Stimulated activated CD8-positive, alpha-beta memory T cell treated with anti-CD3 and anti-CD28 coated beads, Interleukin-4, amount 100 ng/mL, for 4 hours (primary cell): ENCODE measurements around the gene CCDC152.
"Not testable (repeated sequence)": the region's sequence is repeated elsewhere in the genome, so short reads cannot be mapped to it uniquely, and the experiment has no call there.

Experiments
- DNase-seq, 2 donors: peaks; one replicate each; pipeline ENCODE4 v3.0.0-alpha.2; 2020; ENCODE audit warnings: low read depth in 2 of 2, low spot score in 1 of 2

CCDC152 gene

DNA sequence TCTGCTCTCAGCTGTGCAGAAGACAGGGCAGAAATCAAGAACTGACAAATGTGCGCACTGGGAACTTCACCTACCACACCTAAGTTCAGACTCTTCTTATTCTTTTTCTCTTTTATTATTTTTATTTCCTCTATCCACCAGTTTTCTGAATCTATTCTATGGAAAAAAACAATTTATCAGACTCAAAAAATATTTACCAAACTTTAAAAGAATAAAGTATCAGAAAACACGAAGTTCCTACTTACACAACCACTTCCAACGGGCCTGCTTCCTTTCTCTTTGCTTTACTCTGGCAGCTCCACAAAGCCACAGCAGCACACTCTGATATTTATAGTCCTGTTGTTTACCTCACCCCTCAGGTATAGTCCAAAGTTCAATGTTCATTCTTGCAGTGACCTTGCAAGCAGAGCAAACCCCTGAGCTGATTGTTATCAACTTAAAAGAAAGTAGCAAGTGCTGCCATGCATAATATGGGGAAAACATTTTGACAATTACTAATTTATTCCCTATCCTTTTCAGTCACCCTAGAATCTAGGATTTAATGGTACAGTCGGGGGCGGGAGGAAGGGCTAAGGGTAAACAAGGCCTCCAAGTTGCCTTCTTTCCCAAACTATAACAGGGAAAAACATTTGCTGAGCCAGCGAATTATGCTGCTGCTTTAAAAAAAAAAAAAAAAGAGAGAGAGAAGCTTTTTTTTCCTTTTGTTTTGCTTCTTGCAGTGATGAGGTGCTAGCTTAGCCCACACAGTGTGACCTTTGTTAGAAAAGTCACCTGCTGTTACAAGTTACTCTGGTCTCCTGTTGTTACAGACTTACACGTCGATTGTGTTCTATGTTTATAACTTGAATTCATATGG is 55.2 kb downstream of the CCDC152 start, which contains the start of gene SELENOP:
Gene SELENOP, minus strand, starts transcription at position 302 of the 856 bp plus-strand sequence. CDS start 3,539 bp downstream, outside the sequence.
- DNase-seq: no peak

DNA sequence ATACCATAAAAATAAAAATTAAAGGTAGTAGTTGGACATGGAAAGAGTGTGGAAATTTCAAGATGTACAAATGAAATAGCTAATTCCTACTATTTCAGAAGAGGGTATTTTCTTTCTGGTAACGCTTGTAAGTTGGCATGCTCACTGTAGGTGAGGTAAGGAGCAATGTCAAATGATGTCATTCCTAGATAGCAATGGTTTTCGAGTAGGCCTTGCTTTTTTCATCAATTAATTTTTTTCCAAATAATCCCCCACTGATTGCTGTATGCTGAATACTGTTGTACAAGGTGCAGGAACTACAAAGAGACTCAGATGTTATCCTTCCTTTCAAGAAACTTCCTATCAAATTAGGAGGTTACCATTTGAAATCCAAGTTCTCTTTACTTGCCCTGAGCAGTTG is 56.0 kb downstream of the CCDC152 start:
- DNase-seq: no peak

DNA sequence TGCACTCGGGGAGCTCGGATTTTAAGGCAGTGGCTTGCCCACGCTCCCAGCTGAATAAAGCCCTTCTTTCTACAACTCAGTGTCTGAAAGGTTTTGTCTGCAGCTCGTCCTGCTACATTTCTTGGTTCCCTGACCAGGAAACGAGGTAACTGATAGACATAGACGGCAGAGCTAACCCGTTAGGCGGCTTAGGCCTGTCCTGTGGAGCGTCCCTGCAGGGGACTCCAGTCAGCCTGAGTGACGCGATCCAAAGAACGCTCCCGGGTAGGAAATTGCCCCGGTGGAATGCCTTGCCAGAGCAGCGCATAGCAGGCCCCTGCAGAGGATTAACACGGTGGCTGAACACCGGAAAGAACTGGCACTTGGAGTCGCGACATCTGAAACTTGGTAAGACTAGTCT is 56.9 kb downstream of the CCDC152 start:
- no peak for DNase-seq

DNA sequence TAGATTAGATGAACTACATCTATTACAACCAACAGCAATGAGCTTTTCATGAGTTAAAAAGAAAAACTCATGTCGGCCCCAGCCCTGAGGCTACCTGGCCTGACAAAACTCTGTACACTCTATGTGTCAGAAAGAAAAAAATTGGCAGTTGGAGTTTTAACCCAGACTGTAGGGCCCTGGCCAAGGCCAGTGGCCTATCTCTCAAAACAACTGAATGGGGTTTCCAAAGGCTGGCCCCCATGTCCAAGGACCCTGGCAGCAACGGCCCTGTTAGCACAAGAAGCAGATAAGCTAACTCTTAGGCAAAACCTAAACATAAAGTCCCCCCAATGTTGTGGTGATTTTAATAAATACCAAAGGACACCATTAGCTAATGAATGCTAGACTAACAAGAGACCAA is 59.9 kb downstream of the CCDC152 start:
- DNase-seq: not testable (repeated sequence)

DNA sequence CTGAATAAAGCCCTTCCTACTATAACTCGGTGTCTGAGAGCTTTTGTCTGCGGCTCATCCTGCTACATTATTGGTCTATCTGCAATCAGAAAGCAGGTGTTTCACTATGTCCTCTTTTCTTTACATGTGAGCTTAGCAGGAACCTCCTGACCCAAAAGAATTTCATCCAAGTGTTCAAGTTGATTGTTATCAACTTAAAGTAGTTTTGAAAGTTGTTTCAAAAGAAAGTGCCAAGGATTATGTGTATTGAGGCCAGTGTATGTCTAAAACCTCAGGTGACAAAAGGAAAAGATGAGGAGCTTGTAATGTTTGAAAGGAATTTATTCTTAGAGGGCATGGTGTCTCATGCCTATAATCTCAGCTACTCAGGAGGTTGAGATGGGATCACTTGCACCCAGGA is 63.1 kb downstream of the CCDC152 start:
- no peak for DNase-seq

DNA sequence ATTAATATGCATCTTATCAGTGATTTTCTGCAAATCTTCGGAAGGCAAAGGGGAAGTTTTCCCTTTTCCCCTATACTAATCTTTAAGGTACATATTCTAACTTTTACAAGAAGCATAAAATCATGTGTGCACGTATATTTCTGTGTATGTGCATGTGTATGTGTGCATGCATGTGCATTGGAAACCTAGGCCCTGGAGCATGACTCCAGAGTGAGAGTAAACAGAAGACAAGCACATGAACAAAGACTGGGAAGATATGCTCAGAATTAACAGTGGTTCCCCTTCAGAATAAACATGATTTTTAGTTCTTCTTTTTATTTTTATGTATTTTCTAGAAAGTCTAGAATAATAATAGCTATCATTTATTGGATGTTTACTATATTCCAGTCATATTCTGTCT is 65.9 kb downstream of the CCDC152 start:
- no peak for DNase-seq

DNA sequence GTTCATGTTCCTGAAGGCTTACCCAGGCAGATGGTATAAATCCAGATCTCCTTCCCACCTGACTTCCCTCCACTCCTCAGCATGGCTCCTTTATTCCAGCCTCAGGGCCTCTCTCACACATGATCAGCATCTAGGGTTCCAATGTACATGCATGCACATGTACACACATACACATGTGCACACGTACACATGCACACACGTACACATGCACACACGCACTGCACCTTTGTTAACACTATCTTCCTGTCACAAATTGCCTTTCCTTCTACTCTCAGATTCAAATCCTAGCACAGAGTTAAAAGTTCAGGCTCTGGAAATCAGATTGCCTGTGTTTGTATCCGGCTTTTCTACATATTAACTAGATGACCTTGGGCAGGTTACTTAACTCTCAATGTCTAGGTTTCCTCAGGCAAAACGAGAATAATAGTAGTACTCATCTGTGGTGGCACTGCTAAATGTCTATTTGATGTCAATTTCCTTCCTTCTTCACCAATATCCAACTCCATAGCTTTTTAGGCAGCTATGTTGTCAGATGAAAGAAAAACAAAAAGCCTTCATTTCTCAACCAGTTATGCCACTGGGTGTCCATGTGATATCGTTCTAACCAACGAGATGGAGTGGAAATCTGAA is 67.8 kb downstream of the CCDC152 start:
- DNase-seq: no peak

DNA sequence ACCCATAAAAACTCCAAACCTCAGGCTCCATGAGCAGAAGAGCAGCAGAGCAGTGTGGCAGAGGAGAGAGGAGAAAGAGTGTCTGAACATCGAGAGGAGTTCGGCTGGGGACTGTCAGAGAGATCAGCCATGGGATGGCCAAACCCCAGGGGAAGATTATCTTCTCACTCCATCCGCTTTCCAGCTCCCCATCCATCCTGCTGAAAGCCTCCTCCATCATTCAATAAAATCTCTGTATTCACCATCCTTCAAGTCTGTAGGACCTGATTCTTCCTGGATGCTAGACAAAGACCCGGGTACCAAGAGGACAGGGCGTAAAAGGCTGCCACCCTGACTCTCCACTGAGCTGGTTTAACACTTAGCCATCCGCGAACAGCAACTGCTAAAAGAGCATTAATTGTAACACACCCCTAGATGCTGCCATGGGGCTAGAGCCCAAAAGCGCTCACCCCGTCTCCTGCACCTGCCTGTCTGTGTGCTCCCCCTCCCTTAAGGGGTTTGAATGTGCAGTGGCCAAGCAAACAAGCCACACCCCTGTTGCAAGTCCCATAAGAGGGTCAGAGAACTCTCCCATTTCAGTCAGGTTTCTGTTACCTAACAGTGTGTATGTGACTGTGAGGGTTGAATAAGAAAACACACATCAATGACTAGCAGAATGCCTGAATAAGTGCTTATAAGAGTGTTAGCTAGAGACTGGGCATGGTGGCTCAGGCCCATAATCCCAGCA is 69.0 kb downstream of the CCDC152 start:
- DNase-seq: no peak

DNA sequence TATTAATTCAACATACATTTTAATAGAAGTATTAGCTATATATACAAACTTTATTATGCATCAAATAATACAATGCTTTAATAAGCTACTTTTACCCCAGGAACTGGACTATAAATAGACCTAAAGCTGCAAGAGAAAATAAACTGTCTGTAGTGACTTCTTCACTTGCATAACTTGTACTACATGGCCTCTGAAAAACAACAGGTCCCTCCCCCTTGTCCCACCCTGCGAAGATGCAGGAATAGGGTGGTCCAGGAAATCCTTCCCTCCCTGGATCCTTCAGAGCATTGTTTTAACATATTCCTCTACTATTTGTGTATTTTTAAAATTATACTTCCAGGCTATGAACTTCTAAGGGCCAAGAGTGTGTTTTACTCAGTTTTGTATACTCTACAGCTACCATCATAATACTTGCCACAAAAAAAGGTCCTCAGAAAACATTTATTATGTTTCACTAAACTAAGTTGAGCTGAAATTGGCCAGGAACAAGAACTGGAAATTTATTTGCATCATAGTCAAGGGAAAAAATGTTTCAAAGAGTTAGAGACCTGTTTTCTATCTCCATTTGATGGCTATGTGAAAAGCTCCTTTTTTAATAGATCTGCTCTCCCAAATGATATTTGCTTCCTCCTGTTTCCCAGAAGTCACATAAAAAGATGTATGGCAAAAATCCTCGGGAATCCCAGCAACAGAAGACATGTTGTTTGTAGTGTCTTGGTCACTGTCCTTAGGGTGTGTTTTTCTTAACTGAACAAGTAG is 70.3 kb downstream of the CCDC152 start:
- no peak for DNase-seq

DNA sequence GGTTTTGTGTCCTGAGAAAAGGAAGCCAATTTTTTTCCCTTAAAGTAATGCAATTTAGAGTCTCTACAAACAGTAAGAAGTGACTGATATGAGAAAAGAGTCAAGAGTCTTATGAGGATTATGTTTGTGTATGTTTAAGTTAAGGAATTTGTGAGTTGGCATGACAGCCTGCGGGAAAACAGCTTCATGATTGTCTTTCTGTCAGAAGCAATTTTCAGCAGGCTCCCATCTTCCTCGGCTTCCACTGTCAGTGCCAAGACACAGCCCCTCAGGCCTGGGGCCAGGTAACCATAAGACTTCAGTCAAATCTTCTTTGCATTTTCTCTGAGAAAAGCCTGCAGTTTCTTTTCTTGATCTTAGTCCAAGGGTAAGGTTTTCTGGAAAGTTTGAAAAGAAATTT is 72.1 kb downstream of the CCDC152 start:
- no peak for DNase-seq

DNA sequence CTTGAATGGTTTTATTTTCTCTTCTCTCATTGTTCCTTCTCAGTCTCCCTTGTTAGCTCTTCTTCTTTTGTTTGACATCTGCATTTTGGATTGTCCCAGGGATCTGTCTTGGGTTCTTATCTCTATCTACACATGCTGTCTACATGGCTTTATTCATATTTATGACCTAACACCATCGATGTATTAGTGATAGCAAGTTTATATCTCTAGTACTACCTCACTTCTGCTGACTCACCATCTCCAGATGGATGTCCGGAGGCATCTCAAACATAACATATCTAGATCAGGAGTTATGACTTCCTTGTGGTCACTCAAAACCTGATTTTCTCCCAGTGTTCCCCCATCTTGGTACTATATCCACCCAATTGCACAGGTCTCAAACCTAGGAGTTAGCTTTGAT is 74.3 kb downstream of the CCDC152 start:
- DNase-seq: no peak

DNA sequence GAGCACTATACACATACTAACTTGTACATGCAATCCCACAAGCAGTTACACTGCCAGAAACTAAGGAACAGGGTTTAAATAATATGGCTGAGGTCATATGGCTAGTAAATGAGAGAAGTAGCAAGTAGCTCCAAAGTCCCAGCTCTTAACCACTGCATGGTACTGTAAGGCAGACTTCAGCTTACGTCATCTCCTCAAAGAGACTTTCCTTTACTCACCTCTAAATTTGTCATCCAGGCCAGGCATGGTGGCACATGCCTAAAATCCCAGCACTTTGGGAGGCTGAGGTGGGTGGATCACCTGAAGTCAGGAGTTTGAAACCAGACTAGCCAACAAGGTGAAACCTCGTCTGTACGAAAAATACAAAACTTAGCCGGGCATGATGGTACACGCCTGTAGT is 75.4 kb downstream of the CCDC152 start:
- DNase-seq: no peak

DNA sequence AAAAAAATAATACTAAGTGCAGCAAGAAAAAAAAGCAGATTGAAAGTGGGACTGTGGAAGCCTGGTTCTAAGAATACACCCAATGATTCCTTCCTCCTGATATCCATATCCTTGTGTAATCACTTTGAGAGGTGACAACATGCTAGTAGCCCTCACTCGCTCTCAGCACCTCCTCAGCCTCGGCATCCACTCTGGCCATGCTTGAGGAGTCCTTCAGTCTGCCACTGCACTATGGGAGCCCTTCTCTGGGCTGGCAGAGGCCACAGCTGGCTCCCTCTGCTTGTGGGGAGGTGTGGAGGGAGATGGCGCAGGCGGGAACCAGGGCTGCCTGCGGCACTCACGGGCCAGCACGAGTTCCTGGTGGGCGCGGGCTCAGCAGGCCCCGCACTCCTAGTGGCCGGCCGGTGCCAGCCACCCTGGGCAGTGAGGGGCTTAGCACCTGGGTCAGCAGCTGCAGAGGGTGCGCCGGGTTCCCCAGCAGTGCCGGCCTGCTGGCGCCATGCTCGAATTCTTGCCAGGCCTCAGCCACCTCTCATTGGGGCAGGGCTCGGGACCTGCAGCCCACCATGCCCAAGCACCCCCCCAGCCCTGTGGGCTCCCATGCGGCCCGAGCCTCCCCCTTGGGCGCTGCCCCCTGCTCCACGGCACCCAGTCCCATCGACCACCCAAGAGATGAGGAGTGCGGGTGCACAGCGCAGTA is 79.6 kb downstream of the CCDC152 start:
- no peak for DNase-seq

DNA sequence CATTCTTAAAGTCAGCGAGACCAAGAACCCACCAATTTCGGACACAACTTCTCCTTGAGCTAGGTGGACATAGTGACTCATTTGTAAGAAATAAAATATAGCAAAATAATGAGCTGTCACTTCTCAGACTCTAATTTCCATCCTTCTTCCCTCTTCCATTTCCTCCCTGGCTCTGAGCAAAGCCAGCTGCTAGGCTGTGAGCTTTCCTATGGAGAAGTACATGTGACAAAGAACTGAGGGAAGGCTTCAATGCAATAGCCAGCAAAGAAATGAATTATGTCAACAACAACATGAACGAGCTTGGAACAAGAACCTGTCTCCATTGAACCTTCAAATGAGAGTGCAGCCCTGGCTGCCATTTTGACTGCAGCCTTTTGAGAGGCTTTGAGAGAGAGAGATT is 81.0 kb downstream of the CCDC152 start:
- no peak for DNase-seq

DNA sequence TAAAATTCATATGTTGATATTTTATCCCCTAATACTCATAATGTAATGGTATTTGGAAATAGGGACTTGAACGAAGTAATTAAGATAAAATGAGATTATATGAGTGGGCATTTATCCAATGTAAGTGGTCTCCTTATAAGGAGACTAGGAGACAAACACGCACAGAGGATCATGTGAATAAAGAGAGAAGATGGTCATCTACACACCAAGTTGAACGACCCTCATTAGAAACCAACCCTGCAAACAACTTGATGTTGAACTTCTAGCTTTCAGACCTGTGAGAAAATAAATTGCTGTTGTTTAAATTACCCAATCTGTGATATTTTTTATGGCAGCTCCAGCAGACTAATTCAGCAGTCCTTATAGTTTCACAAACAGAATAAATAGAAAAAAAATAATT is 82.6 kb downstream of the CCDC152 start:
- DNase-seq: no peak

DNA sequence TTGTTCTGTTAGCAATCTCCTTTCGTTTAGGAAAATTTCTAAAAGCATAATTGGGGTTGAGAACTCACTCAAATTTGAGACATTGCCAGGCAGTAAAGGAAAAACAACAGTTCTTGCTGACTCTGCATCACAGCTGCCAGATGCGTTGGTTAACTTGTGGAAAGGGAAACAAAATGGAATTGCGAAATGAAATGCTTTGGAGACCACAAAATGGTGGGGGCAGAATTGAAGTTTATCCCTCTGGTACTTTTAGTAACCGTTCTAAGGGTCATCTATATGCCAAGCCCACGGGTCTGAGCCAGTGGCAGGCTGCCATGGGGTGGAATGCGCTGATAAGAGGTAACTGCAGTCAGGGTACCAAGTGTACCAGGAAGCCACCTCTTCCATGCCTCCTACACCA is 83.7 kb downstream of the CCDC152 start:
- no peak for DNase-seq

DNA sequence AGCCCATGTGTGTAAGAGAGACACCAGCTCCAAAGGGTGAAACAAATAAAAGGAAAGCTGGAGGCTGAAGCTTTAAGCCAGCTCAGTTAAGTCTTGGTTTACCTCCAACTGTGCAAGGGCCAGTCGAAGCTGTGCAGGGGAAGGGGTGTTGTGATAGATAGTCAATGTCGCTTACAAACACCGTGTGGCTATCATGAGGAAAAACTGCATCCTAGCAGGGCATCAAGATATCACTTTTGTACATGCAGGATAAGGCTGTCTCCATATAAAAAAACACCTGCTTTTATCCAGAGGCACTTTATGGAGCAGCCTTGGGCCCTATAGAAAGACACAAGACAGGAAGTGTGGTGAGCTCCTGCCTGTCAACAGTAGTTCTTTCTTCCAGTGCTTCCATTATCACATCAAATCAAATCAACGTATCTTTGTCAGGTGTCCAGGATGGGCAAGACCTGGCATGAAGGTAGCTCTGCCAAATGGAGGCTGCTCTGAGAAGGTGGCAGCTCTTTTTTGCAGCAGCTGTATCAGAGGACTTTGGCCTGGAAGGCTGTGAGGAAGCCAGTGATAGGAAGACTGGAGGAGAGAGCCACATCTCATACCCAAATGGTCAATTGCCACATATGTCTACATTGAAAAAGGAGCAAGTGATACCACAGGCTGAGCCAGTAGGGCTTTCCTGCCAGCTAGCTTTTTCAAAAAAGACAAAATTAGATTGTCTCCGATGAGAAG is 84.4 kb downstream of the CCDC152 start:
- no peak for DNase-seq

DNA sequence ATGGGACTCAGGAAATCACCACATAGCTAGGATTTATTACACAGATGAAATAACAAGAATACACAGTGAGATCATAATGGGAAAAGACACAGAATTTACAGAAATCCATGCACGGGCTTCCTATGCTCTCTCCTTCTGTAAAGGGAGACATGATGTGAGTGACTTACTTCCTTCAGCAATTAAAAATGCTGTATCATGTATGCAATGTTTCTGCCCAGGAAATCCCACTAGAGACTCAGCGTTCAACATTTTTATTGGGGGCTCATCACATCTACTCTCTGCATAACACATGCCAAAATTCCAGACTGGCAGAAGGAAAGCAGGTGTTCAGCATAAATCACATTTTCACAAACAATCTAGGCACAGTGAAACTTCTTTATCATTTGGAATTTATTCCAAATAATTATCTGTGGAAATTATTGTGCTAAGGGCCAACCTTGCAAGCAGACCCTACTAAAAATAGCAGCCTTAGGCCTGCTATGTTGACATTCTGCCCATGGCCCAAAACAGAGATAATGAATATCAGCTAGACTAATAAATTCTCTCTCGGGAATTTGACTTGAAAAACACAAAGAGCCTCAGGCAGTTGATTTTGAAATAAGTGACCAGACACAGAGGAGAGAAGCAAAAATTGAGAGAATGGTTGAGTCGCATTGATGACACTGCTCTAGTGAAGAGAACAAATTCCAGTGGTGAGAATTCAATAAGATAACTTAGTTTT is 86.5 kb downstream of the CCDC152 start:
- no peak for DNase-seq

DNA sequence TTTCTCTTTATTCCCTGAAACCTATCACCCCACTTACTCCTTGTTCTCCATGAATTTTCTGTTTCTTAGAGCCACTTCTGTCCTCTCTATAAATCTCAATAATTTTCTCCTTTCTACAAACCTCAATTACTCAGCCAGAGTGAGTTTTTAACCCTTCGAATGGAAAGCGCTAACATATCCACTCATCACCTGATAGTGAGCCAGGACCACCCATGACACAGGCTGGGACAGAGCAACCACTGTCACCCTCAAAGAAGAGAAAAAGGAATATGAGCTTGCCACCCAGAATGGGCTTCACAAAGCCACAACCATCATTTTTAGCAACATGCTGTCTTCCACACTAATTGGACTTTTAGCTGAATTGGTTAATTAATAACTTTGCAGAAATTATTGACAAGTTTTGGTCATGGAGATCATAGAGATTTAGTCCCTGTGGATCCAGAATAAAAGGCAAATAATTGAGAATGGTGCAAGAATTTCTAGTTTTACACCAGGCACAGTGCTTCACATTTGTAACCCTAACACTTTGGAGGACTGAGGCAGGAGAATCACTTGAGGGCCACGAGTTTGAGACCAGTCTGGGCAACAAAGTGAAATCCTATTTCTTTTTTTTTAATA is 87.2 kb downstream of the CCDC152 start:
- no peak for DNase-seq
